ENCODE measurements around the gene STON2.
"Not testable (repeated sequence)": the region's sequence is repeated elsewhere in the genome, so short reads cannot be mapped to it uniquely, and the experiment has no call there.

STON2 gene

GRCh38 chr14:81263777-81264410 is 136.2 kb downstream of the STON2 start:
- no peak for DNase-seq

DNA sequence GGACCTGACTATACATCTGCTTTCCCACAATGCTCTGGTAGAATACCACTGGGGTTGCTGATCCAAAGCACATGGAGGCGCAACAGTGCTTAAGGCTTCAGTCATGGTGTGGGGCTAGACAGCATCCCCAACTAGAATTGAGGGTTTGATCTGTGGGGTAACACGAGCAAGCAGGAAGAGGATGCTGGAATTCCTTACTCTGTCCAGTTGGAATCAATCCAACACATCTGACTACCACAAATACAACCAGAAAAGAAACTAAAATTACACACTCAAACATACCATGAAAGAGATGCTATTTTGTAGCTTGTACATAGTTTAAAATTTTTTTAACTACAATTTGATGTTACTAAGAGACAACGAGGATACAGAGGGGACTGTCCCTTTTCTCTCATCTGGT is 138.9 kb downstream of the STON2 start:
- DNase-seq: no peak

DNA sequence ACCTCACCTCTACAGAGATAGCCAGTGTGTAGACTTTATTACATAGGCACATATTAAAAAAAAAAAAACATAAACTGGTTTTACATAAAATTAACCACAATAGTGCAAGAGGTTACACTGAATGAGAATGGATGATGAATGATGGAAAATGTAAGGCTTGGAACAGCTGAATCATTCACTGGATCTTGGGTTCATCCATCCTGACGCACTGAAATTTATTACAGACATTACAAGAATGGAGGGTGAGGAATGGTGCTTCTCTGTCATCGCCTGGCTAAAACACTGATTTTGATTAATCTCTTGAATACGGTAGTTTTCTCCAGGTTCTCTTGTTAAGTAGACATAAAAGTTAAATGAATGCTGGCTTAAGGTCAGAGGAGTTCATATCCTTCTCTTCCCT is 139.4 kb downstream of the STON2 start:
- no peak for DNase-seq

DNA sequence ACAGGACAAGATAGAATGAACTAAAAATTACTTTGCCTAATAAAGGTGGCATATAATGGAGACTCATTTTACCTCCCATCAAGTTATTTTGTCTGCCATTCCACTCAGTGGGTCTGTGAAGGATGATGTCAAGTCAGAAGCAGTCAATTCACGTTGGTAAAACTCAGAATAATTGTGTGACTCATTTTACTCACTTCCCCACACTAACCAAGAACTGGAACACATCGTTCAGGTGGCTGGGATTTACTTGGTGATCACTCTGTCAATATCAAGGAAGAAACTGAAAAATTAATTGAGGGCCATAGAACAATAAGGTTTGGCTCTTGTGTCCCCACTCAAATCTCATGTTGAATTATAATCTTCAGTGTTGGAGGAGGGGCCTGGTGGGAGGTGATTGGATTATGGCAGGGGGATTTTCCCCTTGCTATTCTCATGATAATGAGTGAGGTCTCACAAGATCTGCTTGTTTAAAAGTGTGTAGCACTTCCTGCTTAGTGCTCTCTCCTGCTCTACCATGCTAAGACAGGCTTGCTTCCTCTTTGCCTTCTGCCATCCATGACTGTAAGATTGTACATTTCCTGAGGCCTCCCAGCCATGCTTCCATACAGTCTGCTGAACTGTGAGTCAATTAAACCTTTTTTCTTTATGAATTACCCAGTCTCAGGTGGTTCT is 143.7 kb downstream of the STON2 start:
- no peak for DNase-seq

GRCh38 chr14:81252278-81252677 is 147.8 kb downstream of the STON2 start:
- no peak for DNase-seq

- DNase-seq: no peak
Observed at GRCh38 chr14:81247271-81247766, 152.8 kb downstream of the STON2 start.

DNA sequence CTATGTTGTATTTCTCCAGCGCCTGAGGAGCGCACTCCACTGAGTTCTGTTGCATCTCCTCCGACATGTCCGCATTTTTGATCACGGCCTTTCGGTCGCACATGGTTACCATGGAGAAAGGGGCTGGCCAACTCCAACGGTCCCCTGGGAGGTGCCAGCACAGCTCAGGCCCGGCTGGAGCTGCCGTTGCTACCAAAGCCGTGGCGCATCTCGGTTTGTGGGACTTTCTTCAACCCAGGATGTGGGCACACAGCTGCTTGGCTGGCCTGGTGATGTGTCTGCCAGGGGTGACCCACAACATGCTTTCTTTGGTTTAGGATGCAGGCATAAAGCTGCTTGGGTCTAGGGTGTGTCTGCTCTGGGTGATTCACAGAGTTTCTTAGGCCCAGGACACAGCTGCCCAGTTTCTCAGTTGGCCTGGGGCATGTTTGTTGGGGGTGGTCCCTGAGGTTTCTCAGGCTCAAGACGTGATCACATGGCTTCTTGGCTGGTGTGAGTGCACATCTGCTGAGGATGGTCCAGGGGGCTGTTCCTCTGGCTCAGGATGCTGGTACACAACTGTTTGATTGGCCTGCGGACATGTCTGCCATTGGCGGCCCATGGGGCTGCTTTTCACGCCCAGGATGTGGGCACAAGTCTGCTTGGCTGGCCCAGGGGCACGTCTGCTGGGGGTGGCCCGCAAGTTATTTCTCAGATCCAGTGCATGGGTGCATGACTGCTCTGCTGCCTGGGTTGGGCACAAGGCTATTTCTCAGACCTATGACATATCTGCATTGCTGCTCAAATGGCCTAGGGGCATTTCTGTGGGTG is 153.5 kb downstream of the STON2 start:
- DNase-seq: no peak

DNA sequence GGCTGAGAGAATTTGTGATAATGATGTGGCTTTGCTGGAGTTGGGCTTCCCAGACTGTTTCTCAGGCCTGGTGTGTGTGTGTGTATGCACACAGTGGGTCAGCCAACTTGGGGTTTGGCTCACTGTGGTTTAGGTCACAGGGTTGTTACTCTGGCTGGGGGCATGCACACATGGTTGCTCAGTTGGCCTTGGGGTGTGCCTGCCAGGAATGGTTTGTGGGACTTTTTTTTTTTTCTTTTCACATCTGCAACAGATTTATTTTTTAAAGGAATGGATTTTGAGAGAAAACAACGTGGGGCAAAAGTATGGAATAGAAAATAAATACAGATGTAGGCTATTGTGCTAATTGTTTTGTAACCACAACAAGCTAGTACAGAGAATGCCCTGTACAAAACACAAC is 154.4 kb downstream of the STON2 start:
- DNase-seq: no peak

DNA sequence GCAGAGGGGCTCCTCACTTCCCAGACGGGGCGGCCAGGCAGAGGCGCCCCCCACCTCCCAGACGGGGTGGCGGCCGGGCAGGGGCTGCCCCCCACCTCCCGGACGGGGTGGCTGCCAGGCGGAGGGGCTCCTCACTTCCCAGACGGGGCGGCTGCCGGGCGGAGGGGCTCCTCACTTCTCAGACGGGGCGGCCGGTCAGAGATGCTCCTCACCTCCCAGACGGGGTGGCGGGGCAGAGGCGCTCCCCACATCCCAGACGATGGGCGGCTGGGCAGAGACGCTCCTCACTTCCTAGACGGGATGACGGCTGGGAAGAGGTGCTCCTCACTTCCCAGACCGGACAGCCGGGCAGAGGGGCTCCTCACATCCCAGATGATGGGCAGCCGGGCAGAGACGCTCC is 155.7 kb downstream of the STON2 start:
- not testable (repeated sequence) for DNase-seq

- no peak for DNase-seq
Observed at GRCh38 chr14:81243499-81243898, 156.6 kb downstream of the STON2 start.

DNA sequence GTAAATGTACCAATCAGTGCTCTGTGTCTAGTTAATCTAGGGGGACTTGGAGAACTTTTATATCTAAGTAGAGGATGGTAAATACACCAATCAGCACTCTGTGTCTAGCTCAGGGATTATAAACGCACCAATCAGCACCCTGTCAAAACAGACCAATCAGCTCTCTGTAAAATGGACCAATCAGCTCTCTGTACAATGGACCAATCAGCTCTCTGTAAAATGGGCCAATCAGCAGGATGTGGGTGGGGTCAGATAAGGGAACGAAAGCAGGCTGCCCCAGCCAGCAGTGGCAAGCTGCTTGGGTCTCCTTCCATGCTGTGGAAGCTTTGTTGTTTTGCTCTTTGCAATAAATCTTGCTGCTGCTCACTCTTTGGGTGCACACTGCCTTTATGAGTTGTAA is 163.3 kb downstream of the STON2 start:
- DNase-seq: not testable (repeated sequence)

GRCh38 chr14:81236138-81236537 is 164.0 kb downstream of the STON2 start:
- no peak for DNase-seq

DNA sequence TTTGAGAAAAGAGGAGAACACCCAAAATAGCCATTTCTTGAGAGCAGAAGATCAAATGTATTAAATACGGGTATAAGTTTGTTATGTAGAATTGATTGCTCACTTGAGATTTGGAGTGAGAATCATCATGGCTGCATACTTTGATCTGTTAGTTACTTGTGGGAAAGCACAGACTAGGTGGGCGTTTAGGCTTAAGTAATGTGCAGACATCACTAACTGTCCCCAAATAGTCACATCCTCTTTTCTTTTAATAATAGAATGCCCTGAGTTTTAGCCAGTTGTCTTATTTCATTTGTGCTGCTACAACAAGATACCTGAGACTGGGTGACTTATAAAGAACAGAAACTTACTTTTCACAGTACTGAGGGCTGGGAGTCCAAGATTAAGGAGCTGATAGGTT is 165.0 kb downstream of the STON2 start:
- DNase-seq: no peak

GRCh38 chr14:81234278-81234677 is 165.8 kb downstream of the STON2 start:
- no peak for DNase-seq

DNA sequence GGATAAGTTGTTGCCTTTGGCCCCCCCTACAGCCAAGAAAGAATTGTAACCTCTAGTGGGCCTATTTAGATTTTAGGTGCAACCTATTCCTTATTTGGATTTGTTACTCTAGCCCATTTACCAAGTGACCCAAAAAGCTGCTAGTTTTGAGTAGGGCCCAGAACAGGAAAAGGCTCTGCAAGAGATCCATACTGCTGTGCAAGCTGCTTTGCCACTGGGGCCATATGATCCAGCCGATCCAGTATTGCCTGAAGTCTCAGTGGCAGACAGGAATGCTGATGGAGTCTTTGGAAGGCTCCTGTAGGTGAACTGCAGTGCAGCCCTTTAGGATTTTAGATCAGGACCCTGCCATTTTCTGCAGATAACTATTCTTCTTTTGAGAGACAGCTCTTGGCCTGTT is 166.5 kb downstream of the STON2 start:
- no peak for DNase-seq

GRCh38 chr14:81231540-81231939 is 168.6 kb downstream of the STON2 start:
- no peak for DNase-seq

GRCh38 chr14:81224222-81224621 is 175.9 kb downstream of the STON2 start:
- no peak for DNase-seq

DNA sequence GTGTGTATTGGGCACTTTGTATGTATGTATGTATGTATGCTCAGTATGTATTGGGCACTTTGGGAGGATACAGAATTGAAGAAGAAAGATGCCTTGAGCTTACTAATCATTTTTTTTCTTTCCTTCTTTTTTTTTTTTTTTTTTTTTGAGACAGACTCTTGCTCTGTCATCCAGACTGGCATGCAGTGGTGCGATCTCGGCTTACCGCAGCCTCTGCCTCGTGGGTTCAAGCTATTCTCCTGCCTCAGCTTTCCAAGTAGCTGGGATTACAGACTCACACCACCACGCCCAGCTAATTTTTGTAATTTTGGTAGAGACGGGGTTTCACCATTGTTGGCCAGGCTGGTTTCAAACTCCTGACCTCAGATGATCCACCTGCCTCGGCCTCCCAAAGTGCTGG is 176.3 kb downstream of the STON2 start:
- not testable (repeated sequence) for DNase-seq

DNA sequence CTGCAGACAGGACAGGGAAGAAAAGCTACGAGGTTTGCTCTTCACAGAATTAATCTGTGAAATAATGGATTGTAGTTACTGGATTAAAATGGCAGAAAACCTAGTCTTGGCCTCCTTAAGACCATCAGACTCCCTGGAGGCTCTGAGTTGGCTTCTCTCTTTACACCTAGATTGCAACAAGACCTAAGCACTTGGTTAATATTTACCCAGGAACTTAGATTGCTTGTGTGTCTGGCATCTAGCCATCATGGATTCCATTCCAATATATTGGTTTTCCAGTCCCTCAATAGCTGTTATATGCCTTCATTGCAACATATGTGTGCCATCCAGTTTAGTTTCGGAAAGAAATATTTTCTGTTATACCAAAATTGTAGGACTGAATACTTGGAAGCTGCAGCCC is 177.4 kb downstream of the STON2 start:
- no peak for DNase-seq

GRCh38 chr14:81222126-81222525 is 178.0 kb downstream of the STON2 start:
- no peak for DNase-seq

GRCh38 chr14:81221579-81222102 is 178.5 kb downstream of the STON2 start:
- no peak for DNase-seq

DNA sequence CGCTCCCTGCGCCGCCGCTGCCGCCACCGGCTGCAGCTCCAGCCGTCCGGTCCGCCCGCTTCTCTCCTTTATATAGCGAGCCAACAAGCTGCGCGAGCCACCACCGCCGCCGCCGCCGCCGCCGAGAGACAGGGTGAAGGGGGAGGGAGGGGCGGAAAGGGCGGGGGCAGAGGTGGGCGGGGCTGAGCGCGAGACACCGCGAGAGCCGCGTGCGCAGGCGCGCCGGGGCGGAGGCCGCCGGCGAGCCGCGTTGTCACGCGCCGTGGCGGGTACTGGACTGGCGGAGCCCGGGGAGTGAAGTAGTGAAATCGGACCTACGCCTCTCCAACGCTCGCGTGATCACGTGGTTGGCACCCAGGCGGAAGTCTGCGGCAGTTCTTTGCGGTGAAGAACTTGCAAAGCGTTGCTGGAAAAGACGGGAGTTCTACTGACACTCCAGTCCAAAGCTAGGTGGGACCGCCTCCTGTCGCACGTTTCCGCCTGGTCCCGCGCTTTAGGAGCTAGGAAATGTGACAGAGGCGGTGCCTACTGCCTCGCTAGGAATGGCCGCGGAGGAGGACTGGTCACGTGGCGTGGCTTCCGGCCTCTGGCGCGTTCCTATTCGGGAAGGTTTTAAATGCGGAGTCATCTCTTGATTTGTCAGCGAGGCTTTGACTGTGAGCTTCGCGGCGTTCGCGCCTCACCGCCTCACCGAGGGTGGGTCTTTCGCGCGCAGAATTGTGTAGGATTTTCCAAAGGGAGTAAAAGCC is 179.1 kb downstream of the STON2 start, which contains the start of gene GTF2A1:
Gene GTF2A1, minus strand, starts transcription at position 130 of the 749 bp plus-strand sequence. CDS start 441 bp downstream, outside the sequence.
- DNase-seq: peak; percentile 88 to 91

GRCh38 chr14:81220580-81220829 is 179.6 kb downstream of the STON2 start:
- no peak for DNase-seq

Data from activated CD4-positive, alpha-beta T cell treated with anti-CD3 and anti-CD28 coated beads, Interleukin-2, amount 50 U/mL, for 4 hours (primary cell).